Measurements from ENCODE around the gene TST. TPM values are rescaled to one million over a fixed set of nuclear protein-coding genes. Genes with fewer than 3 reads are reported as not detected.

Gene TST
- total and polyA plus RNA-seq, 2 of the 8 experiments (the other 6 are each of a cell fraction or from before 2014, with no cell fraction given), result 22.6 to 61.6 TPM

GRCh38 chr22:36977401-36977861 is 41.8 kb downstream of the TST start (continued):
- TF ChIP-seq RAD21 (IDR thresholded peaks at IDR 0.05 in 1 of 2, conservative IDR thresholded peaks at IDR 0.05 in 1 of 2; ENCODE audit: low read depth in 2 of 2, low read length in 2 of 2) (peak; percentile 47 to 62), POLR2AphosphoS5 (IDR thresholded peaks at IDR 0.05; ENCODE audit: low read depth, low read length) (peak; percentile 34; the same call in 1 of the 2 replicates)

All from H1 (cell line).